GM11168 (cell line): ENCODE measurements around the gene LHX1.

Source experiments
- in situ Hi-C: fragments of 300-500 bp; cut with MboI; formaldehyde crosslinking; loops from one replicate; pipeline ENCODE4 v1.12.0; 2022; ENCODE audit warnings: low sequenced_read_pairs; ENCODE audit not compliant: unreplicated experiment

The LHX1 gene

GRCh38 chr17:36950027-36950426 lies 12.8 kb downstream of the LHX1 start:
- in situ Hi-C loops, result no loop called here

- in situ Hi-C loops, result no loop called here
Measured at GRCh38 chr17:36951084-36951789, 14.0 kb downstream of the LHX1 start.

DNA sequence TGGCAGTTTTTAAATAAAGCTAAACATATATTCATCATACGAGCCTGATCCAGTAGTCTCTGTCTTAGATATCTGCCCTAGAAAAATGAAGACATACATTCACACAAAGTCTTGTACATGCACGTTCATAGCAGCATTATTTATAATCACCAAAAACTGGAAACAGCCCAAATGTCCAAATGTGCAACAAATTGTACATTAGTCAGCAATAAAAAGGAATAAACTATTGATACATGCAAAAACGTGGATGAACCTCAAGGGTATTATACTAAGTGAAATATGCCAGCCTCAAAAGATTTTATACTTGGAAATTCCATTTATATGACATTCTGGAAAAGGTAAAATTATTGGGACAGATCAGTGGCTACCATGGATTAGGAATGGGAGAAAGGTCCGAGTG lies 34.2 kb downstream of the LHX1 start:
- in situ Hi-C loops, result no loop called here

DNA sequence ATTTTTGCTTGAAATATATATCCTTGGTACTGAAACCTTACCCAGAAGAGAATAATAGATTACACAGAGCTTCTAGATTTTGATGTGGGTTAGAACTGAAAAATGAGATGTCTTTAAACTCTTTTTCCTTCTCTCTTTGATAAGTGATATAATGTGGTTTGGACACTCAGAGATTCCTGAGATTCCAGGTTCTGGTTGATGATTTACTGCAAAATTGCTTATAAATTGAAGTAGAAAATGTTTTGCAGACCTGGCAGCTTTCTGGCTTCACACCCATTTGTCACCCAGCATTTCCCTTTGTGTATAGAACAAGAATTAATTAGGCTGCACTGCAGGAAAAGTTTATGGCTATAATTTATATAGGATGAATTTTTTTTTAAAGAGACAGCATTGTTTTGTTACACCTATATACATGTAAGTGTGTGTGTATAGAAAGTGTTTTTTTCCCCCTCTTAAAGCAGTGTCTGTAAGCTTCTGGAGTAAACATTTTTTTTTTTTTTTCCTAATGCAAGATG lies 35.0 kb downstream of the LHX1 start:
- in situ Hi-C loops, result no loop called here

DNA sequence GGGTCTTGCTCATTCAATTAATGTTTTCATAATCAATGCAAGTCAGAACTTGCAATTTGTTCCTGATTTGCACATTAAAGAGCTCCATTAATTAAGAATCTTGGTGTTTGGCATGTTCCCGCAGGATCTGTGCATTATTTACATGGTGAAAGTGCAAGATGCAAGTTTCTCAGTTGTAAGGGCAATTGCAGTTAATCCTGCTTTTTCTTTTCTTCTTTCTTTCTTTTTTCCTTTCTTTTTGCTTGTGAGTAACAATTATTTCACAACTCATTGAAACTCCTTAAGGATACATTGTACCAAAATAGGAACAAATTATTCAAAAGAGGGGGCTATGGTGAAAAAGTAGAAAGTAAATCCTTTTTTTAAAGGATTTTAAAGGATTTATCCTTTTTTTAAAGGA lies 35.6 kb downstream of the LHX1 start:
- in situ Hi-C loops, result no loop called here

DNA sequence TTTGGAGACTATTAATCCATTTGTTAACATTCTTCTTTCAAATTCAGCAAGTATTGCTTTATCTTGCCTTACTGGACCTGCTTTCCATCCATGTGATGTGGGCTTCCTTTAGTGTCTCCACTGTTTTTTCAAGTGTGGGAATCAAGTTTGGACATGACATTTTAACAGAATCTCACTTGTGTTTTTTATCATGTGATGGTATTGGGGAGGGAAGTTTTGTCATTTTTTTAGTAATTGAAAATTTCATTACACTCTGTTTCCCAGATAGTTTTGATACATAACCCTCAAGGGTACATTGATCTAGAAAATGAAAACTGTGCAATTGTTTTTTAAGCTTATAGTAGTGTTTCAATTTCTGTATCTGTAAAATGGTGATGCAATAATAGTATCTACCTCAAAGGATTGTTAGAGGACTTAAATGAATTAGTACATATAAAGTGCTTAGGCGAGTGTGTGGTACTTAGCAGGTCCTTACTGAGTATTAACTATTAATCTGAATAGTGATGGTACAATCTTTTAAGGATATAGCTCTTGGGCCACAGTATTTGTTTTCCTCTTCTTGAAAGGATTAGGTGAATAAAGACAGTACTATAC lies 38.7 kb downstream of the LHX1 start:
- in situ Hi-C loops, result no loop called here

DNA sequence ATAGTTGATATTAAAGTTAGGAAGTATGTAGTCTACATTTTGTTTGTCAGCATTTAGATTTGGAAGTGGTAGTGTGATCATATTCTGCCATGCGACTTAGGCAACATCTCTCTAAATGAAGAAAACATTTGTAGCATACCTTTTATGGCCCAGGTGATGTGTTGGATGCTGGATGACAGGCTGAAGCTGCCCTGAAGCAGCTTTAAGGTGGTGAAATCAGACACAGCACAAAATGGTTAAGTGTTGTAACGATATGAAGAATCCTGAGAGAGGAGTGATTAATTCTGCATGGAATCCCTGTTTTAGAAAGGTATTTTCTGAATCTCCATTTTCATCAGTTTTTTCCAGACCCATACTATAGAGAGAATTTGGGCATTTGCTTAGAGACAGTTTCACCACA lies 39.8 kb downstream of the LHX1 start:
- in situ Hi-C loops, result no loop called here

DNA sequence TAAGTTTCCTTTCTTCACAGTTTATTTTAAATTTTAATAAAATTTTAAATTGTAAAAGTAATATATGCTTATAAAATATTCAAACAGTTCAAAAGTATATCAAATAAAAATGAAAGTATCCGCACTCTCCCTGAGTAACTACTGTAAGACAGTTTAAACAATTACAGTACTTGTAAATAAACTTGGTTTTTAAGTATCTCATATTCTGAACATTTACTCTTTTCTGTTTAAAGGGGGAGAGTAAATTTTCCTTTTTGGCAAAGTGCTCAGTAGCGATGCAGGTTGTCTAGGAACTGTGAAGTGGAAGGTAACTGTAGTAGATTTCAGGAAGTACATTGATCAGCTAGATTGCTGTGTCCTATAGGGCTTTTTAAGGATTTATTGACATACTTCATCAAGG lies 40.3 kb downstream of the LHX1 start:
- in situ Hi-C loops, result no loop called here

DNA sequence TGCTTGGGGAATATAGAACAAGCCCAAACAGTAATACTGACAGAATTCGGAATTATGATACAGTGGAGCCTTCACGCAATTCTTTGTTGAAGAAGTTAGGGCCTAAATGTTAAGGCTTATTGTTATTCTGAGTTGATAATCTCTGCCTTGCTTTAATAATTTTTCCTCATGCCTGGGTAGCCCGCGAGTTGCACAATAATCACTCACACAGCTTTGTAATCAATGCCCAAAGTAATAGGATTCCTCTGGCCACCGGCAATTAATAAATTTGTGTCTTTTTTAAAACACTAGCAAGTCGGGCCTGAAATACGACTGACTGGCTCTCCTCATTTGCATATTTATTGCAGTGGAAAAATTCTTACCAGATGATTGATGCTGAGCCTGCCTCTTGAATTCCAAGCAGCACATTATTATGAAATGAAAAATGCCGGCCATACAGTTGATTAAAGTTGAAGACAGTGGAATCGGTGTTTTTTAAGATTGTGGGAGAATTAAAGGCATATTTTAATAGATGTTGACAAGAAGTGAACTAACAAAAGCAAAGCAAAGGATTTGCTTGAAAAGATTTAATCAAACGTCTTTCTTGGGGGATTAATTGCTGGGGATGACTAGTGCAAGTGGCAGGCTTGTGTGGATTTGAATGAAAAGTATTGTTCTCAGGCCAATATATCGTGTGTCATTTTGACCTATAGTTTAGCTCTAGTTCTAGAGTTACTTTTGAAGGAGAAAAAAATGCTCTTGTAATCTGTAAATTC lies 41.7 kb downstream of the LHX1 start:
- in situ Hi-C loops, result no loop called here

GRCh38 chr17:36979565-36979941 lies 42.3 kb downstream of the LHX1 start:
- in situ Hi-C loops, result no loop called here

GRCh38 chr17:36980280-36980761 lies 43.0 kb downstream of the LHX1 start:
- in situ Hi-C loops, result no loop called here

GRCh38 chr17:36983618-36984017 lies 46.3 kb downstream of the LHX1 start:
- in situ Hi-C loops, result no loop called here

DNA sequence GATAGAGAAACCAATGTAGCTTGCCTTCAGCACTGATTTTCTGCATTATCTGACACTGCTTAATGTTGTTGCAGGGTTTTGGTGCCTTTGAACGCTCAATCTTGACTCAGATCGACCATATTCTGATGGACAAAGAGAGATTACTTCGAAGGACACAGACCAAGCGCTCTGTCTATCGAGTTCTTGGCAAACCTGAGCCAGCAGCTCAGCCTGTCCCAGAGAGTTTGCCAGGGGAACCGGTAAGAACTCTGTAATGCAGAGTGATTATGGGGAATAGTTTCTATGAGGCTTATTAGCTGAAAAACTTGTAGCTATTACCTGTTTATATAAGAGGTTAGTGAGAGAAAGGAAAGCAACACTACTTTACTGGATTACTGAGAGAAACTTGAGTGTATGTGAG lies 51.9 kb downstream of the LHX1 start:
- in situ Hi-C loops, result no loop called here

- in situ Hi-C loops, result no loop called here
Measured at GRCh38 chr17:36992701-36993100, 55.4 kb downstream of the LHX1 start.

DNA sequence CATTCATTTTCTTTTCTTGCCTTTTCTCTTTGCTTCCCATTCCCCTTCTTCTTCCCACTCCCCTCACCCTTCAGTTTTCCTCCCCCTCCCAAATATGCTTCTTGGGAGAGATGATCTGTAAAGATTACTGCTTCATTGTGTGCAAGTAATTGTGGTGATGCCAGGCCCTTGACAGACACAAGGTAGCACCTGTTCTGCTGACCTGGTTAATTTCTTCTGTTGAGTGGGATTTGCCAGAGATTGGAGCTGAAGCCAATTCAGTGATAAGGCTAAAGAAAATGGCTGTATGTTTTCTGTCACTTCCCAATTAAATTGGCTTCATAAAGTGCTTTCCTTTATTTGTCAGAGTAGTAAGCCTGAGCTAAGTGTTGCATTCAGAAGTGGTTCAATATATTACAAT lies 56.0 kb downstream of the LHX1 start:
- in situ Hi-C loops, result no loop called here
